ENCODE results near the gene ANKRD49. TPM values are rescaled to one million over a fixed set of nuclear protein-coding genes. Genes with fewer than 3 reads are reported as not detected.
A peak's percentile ranks its signal among the peaks of the same experiment; 100 is the strongest.

The ANKRD49 gene
- total and polyA plus RNA-seq, 9 donors, result 12.9 to 23.0 (median 15.0) TPM

DNA sequence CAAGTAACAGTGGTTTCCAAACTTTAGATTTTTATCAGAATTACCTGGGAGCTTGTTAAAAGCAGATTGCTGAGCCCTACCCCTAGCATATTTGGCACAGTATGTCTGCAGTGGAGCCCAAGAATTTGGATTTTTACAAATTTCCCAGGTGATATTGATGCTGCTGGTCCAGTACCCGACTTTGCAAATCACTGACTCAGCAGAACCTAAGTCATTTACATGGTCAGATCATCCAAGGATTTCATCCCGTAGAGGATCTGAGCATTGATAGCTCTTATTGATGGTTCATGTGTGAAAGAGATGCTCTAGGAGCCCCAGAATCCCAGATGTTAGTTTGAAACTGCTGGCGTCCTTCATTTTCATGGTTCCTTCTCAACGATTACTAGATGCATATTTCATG, 24.5 kb downstream of the ANKRD49 start:
- WGBS, 3 donors, result 62 to 66% (median 63%) methylated on average over 4 of the region's 4 CpGs
- no peak overlapping the region for H3K27ac ChIP-seq
- intact Hi-C loops (cut with DNase I), result no loop called here
- no peaks in the 10 kb centered on the region for H3K27me3 ChIP-seq
- no peaks in the 10 kb centered on the region for H3K9me3 ChIP-seq
- no peaks in the 10 kb centered on the region for H3K36me3 ChIP-seq
- no peaks in the 10 kb centered on the region for H3K4me1 ChIP-seq (ENCODE audit: insufficient read depth)
- DNase-seq, result no peak
- TF ChIP-seq, protein P1, sequence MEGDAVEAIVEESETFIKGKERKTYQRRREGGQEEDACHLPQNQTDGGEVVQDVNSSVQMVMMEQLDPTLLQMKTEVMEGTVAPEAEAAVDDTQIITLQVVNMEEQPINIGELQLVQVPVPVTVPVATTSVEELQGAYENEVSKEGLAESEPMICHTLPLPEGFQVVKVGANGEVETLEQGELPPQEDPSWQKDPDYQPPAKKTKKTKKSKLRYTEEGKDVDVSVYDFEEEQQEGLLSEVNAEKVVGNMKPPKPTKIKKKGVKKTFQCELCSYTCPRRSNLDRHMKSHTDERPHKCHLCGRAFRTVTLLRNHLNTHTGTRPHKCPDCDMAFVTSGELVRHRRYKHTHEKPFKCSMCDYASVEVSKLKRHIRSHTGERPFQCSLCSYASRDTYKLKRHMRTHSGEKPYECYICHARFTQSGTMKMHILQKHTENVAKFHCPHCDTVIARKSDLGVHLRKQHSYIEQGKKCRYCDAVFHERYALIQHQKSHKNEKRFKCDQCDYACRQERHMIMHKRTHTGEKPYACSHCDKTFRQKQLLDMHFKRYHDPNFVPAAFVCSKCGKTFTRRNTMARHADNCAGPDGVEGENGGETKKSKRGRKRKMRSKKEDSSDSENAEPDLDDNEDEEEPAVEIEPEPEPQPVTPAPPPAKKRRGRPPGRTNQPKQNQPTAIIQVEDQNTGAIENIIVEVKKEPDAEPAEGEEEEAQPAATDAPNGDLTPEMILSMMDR (IDR thresholded peaks at IDR 0.05), result no peak
- TF ChIP-seq POLR2A (IDR thresholded peaks at IDR 0.05) (no peak), EP300 (IDR thresholded peaks at IDR 0.05) (no peak)
- no peak overlapping the region for H3K4me3 ChIP-seq

DNA sequence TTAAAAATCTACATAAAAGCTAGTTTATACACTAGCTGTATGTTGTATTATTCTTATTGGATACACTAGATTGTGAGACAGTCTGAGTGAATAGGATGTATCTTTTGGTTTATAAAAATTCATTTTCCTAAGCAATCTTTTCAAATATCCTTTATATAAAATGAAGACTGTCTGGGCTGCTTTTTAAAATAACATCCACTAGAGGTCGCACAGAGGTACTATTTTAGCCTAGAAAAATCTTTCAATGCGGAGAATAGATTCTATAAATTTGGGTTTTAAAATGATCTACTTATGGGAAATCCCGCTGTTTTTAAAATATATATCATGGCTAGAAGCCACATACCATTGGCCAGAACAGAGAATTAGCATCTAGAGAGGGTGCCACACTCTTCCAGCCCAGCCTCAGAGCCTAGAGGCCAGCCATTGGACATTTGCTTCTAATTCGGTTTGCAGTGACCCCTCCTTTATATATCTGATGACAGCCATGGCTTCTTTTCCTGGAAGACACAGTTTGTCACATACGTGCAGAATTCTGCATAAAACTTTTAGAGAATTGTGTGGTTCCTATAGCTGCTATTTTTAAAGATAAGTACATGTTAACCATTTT, 25.8 kb downstream of the ANKRD49 start:
- intact Hi-C loops (cut with DNase I), result loop anchor here in 2 of 4 donors (5.0 to 10.0 kb wide), 2 partner anchors 83 to 375 kb away; no protein-coding TSS in a partner anchor
- no peaks in the 10 kb centered on the region for H3K9me3 ChIP-seq
- H3K36me3 ChIP-seq, result no peaks in the 10 kb centered on the region
- WGBS, 3 donors, result 3 to 21% (median 9%) methylated on average over 5 of the region's 5 CpGs
- no peak overlapping the region for H3K27ac ChIP-seq
- H3K4me3 ChIP-seq, result no peak overlapping the region
- no peak for DNase-seq
- H3K27me3 ChIP-seq, result no peaks in the 10 kb centered on the region
- no peak for TF ChIP-seq POLR2A (IDR thresholded peaks at IDR 0.05)
- TF ChIP-seq, protein P1 (IDR thresholded peaks at IDR 0.05), result peak; percentile 27 to 61 (median 37)
- no peaks in the 10 kb centered on the region for H3K4me1 ChIP-seq (ENCODE audit: insufficient read depth)

GRCh38 chr11:94521684-94522083, 27.9 kb downstream of the ANKRD49 start:
- intact Hi-C loops (cut with DNase I), result loop anchor here in 2 of 4 donors (5.0 to 10.0 kb wide), 2 partner anchors 81 to 373 kb away; no protein-coding TSS in a partner anchor
- Histone ChIP-seq H3K4me3 (no peak overlapping the region), H3K4me1 (ENCODE audit: insufficient read depth) (no peaks in the 10 kb centered on the region), H3K27ac (no peak overlapping the region), H3K9me3 (no peaks in the 10 kb centered on the region), H3K27me3 (no peaks in the 10 kb centered on the region), H3K36me3 (no peaks in the 10 kb centered on the region)
- no peak for DNase-seq
- TF ChIP-seq EP300 (IDR thresholded peaks at IDR 0.05) (no peak), POLR2A (IDR thresholded peaks at IDR 0.05) (no peak)
- TF ChIP-seq, protein P1 (IDR thresholded peaks at IDR 0.05), result no peak
- 45 to 68% (median 68%) methylated on average over 5 of the region's 5 CpGs for WGBS, 3 donors

DNA sequence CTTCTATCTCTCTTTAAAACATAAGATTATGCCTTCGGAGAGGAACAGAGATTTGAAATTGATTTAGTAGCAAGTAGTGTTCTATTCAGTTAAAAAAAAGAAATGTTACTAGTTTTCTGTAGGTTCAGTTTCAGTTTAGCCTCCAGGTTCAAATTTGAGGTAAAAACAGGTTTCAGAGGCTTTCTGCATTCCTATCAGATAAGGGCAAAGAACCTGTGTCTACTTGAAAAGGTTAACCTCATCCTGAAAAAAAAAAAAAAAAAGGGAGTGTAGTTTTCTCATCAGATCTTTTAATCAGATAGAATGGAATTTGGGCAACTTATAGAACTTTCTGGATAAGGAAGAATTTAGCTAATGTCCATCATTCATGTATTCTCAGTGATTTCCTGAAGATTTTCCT, 30.6 kb downstream of the ANKRD49 start:
- Histone ChIP-seq H3K27ac (no peak overlapping the region), H3K36me3 (no peaks in the 10 kb centered on the region), H3K4me1 (ENCODE audit: insufficient read depth) (no peaks in the 10 kb centered on the region), H3K4me3 (no peak overlapping the region), H3K9me3 (no peaks in the 10 kb centered on the region), H3K27me3 (no peaks in the 10 kb centered on the region)
- intact Hi-C loops (cut with DNase I), result loop anchor here in 2 of 4 donors (5.0 to 10.0 kb wide), 2 partner anchors 78 to 370 kb away; no protein-coding TSS in a partner anchor
- DNase-seq, result no peak
- TF ChIP-seq EP300 (IDR thresholded peaks at IDR 0.05), result no peak
- TF ChIP-seq, protein P1 (IDR thresholded peaks at IDR 0.05), result no peak
- 82 to 85% (median 84%) methylated on average over 1 of the region's 1 CpG for WGBS, 3 donors
